Esophagus squamous epithelium (tissue), 4 donors: ENCODE data around the gene SLC39A13.

ENCODE experiments used
- CTCF ChIP-seq, 6 experiments: fragments of 450-650 bp in 4 of 6; fragments of 200-600 bp in 2 of 6; sonication (generic) in 2 of 6; IDR thresholded peaks; one replicate each; pipeline ENCODE4 v1.5.1; 2016 to 2019; ENCODE audit warnings: antibody characterized with exemption in 6 of 6, mild to moderate bottlenecking in 4 of 6, moderate library complexity in 4 of 6
- POLR2A ChIP-seq, 4 donors: fragments of 450-650 bp; IDR thresholded peaks; one replicate each; pipeline ENCODE4 v1.6.1; 2017; ENCODE audit warnings: antibody characterized with exemption in 4 of 4, mild to moderate bottlenecking in 4 of 4, moderate library complexity in 3 of 4

GRCh38 chr11:47413351-47413750 lies 5.0 kb downstream of the SLC39A13 start:
- TF ChIP-seq CTCF (IDR thresholded peaks at IDR 0.05), result no peak
- TF ChIP-seq POLR2A (IDR thresholded peaks at IDR 0.05), result no peak
